Measurements from ENCODE around the gene KCNMA1.

The KCNMA1 gene

GRCh38 chr10:77639756-77640155 is 2.1 kb upstream of the KCNMA1 start:
- no peak for DNase-seq (ENCODE audit: low read depth)
- no peak for TF ChIP-seq MYC (IDR thresholded peaks at IDR 0.05; ENCODE audit: low read depth, low read length)
- TF ChIP-seq MAX (IDR thresholded peaks at IDR 0.05; ENCODE audit: low read depth, low read length), result no peak
- no peak for TF ChIP-seq POLR2A (IDR thresholded peaks at IDR 0.05; ENCODE audit: extremely low read depth, insufficient read length)
- no peak for TF ChIP-seq CTCF (IDR thresholded peaks at IDR 0.05; ENCODE audit: low read depth, low read length)
- no peak overlapping the region for H3K4me3 ChIP-seq (ENCODE audit: low read depth, low read length)

- no peak for DNase-seq (ENCODE audit: low read depth)
- H3K4me3 ChIP-seq (ENCODE audit: low read depth, low read length), result no peak overlapping the region
- TF ChIP-seq POLR2A (IDR thresholded peaks at IDR 0.05; ENCODE audit: extremely low read depth, insufficient read length) (no peak), MAX (IDR thresholded peaks at IDR 0.05; ENCODE audit: low read depth, low read length) (no peak), CTCF (IDR thresholded peaks at IDR 0.05; ENCODE audit: low read depth, low read length) (no peak), MYC (IDR thresholded peaks at IDR 0.05; ENCODE audit: low read depth, low read length) (no peak)
Observed at GRCh38 chr10:77638321-77639101, 903 bp upstream of the KCNMA1 start.

GRCh38 chr10:77636967-77637531 is 559 bp downstream of the KCNMA1 start:
- no peak for DNase-seq (ENCODE audit: low read depth)
- TF ChIP-seq MYC (IDR thresholded peaks at IDR 0.05; ENCODE audit: low read depth, low read length), result no peak
- TF ChIP-seq CTCF (IDR thresholded peaks at IDR 0.05; ENCODE audit: low read depth, low read length), result no peak
- no peak for TF ChIP-seq POLR2A (IDR thresholded peaks at IDR 0.05; ENCODE audit: extremely low read depth, insufficient read length)
- no peak for TF ChIP-seq MAX (IDR thresholded peaks at IDR 0.05; ENCODE audit: low read depth, low read length)
- no peak overlapping the region for H3K4me3 ChIP-seq (ENCODE audit: low read depth, low read length)

- no peak for DNase-seq (ENCODE audit: low read depth)
- H3K4me3 ChIP-seq (ENCODE audit: low read depth, low read length), result no peak overlapping the region
- TF ChIP-seq POLR2A (IDR thresholded peaks at IDR 0.05; ENCODE audit: extremely low read depth, insufficient read length), result no peak
- no peak for TF ChIP-seq CTCF (IDR thresholded peaks at IDR 0.05; ENCODE audit: low read depth, low read length)
- TF ChIP-seq MYC (IDR thresholded peaks at IDR 0.05; ENCODE audit: low read depth, low read length), result no peak
- TF ChIP-seq MAX (IDR thresholded peaks at IDR 0.05; ENCODE audit: low read depth, low read length), result no peak
Observed at GRCh38 chr10:77636282-77636966, 1.2 kb downstream of the KCNMA1 start.

GRCh38 chr10:77635402-77636227 is 2.0 kb downstream of the KCNMA1 start:
- no peak for DNase-seq (ENCODE audit: low read depth)
- TF ChIP-seq MYC (IDR thresholded peaks at IDR 0.05; ENCODE audit: low read depth, low read length) (no peak), MAX (IDR thresholded peaks at IDR 0.05; ENCODE audit: low read depth, low read length) (no peak), POLR2A (IDR thresholded peaks at IDR 0.05; ENCODE audit: extremely low read depth, insufficient read length) (no peak), CTCF (IDR thresholded peaks at IDR 0.05; ENCODE audit: low read depth, low read length) (no peak)
- H3K4me3 ChIP-seq (ENCODE audit: low read depth, low read length), result no peak overlapping the region

Measured in NB4 (cell line).